CD4-positive, alpha-beta T cell treated with Interleukin-15 for 4 hours (primary cell): ENCODE results near the gene ANO1.

Experiments
- DNase-seq: peaks from one replicate; pipeline ENCODE4 v3.0.0-alpha.2; 2020; ENCODE audit warnings: low spot score

The ANO1 gene

DNA sequence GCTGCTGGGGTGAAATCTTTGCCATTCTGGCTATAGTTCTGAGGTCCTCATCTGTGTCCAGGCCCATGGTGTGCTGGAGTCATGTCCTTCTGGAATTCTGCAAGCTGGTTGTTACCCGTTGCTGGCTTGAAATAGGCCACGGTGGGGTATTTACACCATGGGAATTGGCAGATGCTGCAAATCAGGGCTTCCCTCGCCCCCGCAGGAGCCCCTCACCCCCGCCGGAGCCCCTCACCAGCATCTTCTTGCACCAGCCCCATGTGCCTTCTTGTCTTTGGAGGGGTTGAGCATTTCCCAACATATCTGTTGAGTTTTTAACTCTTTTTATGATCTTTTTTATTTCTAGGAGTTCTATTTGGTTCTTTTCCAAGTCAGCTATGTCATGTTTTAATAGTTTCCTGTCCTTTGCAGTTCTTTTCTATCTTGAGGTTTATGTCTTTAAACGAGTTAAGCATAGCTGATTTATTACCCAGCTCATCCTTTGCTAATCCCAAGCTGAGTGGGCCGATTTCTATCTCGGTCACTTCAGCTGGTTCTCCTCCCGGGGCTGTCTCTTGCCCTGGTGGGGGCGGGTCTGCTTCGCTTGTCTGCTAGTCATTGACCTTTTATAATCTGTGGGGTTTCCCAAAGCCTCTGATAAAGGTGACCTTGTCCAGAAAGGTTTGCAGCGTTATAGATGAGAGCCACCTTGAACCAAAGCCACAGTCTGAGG, 17.6 kb downstream of the ANO1 start:
- no peak for DNase-seq

DNA sequence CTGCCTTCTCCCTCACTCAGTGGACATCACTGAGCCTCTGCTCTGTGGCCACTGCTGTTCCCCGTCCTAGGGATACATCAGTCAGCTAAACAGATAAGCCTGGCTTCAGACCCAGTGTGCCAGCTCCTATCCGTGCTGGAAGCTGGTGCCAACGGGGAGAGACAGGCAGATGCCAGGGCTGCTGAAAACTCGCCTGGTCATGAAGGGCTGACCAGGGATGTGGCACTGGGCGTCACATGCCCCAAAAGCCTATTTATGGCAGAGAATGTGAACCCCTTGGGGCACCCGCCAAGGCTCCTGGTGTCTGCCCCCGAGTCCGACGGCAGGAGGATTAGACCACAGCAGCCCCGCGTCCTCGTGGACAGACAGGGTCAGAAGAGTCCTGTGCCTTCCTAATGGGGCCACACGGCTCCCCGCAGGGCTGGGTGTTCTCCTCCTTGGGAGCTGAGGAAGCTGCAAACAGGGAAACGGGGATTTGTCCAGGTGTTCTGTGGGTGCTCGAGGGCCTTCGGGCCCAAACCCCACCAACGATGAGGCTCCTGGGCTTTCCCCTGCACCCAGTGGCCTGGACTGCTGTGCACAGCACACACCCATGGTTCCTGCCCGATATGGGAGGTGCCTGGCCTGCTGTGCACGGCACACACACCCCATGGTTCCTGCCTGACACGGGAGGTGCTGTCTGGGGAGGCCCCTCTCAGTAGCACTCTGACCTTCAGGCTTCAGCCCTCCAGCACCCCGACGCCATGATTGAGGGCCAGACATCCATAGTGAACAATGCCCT, 19.9 kb downstream of the ANO1 start:
- no peak for DNase-seq

DNA sequence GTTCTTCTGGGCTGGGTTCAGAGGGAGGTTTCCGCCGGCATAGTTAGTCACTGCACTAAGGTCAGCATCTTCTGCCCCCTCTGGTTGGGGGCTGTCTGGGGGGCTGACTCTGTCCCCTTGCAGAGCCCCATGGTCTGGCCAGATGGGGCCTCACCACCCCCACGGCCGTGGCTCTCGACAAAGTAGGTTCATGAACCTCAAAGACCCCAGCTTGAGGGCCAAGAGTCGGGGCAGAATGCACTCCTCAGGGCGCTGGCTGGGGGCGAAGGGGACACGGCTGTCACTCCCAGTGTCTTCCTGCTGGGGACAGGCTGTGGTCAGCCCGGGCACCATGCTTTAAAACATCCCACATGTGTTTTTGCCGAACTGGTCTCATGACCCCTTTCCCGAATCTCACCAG, 20.8 kb downstream of the ANO1 start:
- no peak for DNase-seq

DNA sequence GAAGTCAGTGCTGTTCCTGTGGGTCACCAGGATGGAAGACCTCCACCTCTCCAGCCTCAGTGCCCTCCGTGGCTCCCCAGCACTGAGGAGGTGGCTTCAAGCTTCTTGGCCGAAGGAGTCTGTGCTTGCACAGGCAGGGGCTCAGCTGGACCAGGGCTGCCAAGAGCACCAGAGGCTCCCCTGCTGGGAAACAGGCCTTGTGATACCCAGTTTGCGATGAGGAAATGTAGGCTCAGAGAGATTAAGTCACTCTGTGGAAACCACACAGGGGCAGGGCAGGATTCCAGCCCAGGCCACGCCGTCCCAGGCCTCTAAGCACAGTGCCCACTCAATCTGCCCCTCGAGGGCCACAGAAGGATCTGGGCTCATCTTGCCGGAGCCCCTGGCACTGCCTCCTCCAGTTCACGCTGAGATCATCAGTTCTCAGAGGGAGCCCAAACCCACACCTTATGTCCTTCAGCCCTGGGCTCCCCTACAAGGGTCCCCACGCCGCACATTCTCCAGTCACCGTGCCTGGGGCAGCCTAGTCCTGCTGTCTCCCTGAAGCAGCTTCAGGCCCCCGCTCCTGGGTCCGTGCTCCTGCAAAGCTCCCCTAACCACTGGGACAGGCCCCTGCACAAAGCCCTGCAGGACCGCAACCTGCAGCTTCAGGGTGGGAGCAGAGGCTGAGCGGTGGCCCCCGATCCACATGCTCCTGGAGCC, 21.6 kb downstream of the ANO1 start:
- DNase-seq = no peak

DNA sequence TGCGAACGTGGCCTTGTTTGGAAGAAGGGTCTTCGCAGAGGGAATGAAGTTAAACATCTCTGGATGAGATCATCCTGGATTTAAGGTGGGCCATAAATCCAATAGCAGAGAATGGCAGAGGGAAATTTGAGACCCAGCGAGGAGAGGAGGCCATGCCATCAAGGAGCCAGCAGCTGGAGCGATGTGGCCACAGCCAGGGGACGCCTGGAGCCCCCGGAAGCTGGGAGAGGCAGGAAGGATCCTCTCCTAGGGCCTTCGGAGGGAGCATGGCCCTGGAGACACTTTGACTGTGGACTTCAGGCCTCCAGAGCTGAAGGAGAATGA, 22.1 kb downstream of the ANO1 start:
- DNase-seq = no peak

DNA sequence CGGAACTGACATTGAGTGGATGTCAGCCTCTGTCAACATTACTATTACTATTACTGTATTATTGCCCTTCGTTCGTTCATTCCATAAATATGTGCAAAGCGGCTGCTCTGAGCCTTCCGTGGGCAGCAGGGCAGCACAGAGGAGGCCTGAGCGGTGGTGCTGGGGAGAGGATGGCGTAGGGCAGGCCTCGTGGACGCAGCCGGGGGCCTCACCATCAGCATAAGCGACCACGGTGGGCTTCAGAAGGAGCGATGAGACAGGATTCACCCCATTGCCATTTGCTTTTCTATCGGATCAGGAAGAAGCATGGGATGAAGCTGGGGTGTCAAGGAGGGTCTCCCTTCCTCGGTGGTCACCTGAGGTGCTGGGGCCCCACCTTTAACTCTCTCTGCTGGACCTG, 22.7 kb downstream of the ANO1 start:
- no peak for DNase-seq

DNA sequence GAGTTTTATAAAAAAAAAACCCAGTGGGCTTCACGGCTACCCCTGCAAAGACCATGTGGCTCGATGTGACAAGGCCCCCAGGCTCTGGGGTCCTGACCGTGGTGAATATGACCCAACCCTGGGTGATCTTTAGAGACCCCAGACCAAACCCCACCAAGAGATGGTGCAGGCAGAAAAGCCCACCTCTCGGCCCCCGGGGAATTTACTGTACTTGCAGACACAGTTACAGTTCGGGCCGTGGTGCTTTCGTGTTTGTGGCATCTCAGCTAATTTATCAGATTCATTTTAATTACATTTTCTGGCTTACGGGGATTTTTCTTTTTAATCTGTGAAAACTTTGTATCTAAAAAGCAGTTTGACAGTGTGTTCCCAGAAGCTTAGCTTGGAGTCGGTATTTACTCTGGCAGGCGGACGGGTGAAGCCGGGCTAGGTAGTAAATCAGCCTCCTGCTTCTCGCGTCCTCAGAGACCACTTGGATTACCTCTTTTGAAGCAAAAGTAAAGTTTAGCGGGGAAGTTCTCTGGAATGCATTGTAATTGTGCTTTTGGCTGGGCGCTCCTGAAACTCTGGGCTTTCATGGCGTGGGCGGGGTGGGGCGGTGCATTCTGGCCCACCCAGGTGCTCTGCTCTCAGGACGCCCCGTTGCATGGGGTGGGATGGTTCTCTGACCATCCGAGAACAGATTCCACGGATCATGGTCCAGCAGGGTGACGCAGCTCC, 25.3 kb downstream of the ANO1 start:
- DNase-seq = no peak

DNA sequence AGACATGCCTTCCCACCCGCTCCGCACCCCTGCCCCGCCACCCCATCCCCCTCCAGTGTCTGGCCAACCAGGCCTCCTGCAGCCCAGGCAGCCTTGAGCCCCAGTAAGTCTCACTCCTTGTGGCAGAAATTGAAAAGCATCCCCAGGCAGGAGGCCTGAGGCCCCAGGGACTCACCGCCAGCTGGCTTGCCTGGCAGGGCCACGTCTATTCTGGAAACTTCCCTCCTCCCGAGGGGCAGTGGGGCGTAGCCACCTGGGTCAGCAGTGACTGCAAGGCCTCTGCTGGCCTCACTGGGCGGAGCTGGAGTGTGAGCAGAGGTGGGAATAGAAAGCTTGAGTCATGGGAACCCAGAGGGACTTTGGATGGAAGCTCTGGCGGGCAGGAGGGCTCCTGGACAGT, 26.3 kb downstream of the ANO1 start:
- no peak for DNase-seq

DNA sequence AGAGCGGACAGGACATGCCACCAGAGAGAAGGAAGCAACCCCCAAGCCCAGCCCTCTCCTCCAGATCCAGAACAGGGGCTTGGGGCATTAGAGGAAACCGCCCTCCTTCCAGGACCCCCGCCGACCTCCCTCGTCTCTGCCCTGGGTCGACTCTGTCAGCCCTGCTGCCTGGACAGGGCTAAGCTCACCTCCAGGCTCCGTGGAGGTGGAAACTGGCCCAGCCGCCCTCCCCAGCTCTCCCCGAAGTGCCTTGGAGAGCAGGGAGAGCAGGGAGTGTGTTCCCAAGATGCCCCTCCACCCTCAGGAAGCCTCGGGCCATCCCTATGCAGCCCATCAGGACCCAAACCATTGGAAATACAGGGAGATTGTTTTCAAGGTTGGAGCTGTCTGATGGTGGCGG, 26.8 kb downstream of the ANO1 start:
- no peak for DNase-seq

DNA sequence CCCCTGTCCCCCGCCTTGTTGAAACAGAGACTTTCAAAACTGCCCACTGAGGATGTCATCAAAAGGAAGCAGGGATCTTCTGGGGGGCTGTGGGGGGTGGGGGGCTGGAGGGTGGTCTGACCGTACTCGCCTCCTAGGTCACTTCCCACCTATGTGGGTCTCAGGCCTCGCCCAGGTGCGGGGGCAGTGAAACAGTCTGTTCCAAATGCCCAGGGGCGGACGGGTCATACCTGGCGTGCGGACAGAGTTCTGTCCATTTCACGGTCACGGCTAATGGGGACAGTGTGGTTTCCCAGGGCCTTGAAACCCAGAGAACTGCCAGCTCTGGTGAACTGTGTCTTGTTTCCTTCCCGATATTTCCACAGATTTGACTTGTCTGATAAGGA, 27.2 kb downstream of the ANO1 start:
- no peak for DNase-seq

DNA sequence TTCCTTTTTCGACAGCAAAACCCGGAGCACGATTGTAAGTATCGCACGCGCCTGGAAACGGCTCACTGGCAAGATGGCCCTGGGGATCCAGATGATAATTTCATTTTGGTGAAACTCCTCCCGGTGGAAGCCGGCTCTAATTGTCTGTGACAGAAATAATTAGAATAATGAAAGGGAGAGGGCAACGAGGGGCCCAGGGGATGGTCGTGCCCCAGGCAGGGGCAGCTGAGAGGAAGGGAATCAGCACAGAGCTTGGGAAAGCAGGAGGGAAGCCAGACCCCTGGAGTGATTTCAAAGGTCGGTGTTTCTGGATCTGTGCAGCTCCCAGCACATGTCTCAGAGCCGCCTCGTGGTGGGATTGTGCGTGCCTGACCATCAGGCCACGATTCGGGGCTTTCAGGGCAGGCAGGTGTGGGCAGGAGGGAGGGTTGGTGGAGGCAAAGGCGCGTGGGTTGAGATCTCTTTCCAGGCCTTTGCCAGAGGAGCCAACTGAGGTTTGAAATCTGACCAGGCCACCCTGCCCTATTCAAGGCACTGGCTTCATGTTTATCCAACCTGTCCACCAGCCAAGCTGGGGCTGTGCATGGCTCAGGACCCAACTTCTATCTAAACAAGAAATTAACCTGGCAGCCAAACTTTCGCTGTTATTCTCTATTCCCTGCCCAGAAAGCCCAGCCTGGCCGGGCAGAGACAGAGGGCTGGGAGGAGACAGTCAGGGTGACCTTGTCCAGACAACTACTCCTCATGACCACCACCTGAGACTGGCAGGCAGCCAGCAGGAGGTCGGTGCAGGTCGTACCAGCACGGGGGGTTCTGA, 27.8 kb downstream of the ANO1 start:
- DNase-seq = no peak

DNA sequence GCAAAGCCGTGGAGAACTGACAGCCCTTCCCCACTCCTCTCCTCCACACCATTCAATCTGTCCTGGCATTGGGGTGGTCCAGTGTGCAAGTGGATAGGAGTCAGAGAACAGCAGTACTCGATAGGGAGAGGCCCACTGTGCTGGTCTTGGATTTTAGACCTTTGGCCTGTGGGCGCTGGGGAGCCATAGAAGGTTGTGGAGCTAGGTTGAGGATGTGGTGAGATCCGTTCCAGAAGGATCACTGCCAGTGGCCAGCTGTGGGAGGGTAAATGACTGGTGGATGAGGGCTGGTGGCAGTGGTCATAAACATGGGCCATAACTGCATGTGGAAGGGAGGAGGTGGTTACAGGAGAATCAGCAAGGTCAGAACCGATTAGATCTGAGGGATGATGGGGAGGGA, 28.6 kb downstream of the ANO1 start:
- DNase-seq = no peak

DNA sequence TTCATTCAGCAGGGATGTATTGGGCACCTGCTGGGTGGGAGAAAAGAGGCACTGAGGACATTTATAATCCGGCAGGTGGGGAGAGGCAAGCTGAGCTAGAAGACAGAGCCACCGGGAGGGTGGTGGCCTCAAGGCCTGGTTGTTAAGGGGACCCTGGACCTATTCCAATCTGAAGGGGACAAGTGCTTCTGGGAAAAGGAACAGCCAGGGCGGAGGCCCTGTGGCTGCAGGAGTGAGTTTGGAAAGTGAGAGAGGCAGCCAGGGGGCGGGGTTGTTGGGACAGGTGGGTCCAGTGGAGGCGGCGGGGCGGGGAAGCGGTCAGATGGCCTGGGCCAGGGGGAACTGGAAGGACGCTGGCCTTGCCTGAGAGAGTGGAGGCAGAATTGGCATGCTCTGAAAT, 29.1 kb downstream of the ANO1 start:
- no peak for DNase-seq

DNA sequence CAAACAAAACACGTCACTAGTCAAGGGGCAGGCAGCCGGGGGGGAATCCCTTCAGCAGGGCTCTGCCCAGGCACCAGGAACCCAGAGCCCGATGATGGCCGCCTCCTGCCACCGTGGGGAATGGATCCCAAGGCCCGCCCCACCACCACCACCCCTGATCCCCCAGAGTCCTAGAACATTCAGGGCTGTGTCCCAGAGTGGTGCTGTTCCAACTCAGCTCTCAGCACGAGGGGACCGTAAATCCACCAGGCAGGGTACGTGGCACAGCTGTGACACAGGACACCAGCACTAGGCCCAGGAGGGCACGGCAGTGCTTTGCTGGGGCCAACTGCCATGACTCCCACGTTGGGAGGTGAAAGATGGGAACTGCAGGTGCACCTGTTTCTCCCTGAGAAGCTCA, 29.6 kb downstream of the ANO1 start:
- DNase-seq = no peak

DNA sequence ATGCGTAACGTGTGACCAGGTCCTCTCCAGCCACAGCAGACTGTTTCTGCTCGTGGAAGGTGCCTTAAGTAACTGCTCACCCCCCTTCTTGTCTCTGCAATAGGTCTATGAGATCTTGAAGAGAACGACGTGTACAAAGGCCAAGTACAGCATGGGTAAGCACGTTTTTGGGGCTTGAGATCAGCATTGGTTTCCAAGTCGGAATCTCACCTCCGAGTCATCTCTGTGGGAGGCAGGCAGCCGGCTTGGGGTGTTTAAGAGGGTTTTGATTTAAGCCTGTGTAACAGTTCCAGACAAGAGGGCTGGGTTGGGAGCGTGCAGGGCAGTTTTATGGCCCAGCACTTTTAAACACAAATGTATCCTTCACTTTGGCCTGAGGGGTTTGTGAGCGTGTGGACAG, 30.1 kb downstream of the ANO1 start:
- no peak for DNase-seq

DNA sequence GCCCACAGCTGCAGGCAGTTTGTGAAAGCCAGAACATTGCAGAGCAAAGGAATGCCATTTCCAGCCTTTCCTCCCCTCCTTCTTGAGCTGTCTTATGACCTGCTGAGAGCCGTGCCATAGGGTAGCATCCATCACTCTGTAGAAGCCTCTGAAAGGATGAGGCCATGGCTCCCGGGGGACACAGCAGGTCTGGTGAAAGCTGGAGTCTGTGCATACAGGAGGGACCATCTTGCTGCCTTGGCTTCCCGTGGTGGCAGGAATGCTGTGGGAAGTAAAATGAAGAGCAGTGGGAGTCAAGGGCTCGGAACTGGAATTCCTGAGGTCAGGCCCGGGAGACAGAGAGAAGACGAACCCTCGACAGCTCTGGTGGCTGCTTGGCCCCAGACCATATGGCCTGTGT, 30.9 kb downstream of the ANO1 start:
- DNase-seq = no peak

DNA sequence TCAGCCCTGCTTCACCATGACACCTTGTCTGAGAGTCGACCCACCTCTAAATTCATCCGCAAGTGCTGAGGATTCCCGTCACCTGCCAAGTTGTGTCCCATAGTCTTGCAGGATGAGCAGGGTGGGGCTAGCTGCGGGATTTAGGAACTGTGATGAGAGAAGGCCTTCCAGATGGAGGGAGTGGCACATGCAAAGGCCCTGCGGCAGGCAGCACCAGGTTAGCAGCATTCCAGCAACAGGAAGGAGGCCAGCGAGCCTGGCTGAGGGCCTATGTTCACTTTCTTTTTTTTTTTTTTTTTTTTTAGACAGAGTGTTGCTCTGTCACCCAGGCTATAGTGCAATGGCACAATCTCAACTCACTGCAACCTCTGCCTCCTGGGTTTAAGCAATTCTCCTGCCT, 31.8 kb downstream of the ANO1 start:
- no peak for DNase-seq

DNA sequence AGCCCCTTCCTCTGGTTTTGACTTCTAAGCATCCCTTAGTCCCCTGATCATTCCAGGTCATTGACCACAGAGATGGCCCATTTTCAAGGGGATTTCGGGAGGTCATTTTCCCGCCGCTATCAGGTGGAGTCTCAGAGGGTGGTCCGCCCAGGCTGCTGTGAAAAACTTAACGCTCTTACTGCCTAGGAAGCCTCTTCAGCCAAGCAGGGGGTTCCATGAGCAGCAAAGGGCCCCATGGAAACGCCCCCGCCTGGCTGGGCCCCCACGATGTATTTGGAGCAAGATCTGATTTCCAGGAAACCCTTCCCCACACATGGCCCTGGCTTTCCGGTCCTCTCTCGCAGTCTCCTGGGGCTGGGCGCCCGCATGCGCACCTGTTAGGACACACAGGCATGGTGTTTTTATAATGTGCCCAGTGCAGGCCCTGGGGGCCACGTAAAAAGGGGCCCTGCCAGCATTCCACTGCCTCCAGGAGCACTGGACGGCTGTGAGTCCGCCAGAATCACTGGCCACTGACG, 32.5 kb downstream of the ANO1 start:
- DNase-seq = no peak

DNA sequence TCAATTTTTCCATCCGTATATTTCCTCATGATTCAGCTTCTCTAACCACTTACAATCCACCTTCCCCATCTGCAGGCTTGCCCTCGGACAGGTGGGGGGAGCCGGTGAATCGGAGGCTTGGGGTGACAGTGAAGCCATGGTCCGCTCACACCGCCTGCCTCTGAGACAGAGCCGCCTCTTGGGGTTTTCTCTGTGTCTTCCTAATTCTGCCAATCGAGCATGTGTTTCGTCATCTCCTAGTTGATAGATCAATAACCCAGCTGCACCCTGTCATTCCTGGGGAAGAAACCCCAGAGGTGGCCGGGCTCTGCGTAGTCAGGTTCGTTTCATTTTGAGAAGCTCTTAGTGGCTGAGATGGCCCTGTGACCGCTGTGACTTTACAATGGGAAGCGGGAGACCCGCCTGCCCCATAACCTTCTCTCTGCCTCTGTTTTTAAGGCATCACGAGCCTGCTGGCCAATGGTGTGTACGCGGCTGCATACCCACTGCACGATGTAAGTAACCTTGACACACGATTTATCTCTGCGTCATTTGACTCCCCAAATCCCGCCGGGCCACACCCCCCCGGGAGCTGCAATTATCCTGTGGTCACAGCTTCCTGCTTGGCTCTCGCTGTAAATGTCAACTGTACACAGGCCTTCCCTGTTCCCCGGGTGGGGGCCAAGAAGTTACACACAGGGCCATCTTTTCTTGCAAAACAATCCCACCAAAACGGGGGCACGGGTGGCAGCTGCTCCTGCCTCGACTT, 33.3 kb downstream of the ANO1 start:
- DNase-seq = no peak

DNA sequence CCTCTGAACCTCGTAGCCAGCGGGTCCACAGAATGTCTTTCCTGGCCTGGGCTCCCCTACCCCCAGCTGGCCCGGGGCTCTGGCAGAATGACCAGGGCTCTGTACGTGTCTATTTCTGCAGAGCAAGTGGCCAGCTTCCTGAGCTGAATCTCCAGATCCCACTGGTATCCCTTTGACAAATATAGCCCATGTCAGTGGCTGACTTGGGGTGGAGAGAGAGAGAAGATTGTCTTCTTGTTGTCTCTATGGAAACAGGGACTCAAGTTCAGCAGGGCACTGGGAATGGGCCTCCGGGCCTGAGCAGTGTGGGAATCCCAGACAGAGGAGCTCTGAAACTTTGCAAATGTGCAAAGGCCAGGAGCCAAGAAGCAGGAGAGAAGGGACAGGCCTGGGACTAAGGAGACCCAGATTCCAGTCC, 33.9 kb downstream of the ANO1 start:
- DNase-seq = no peak

DNA sequence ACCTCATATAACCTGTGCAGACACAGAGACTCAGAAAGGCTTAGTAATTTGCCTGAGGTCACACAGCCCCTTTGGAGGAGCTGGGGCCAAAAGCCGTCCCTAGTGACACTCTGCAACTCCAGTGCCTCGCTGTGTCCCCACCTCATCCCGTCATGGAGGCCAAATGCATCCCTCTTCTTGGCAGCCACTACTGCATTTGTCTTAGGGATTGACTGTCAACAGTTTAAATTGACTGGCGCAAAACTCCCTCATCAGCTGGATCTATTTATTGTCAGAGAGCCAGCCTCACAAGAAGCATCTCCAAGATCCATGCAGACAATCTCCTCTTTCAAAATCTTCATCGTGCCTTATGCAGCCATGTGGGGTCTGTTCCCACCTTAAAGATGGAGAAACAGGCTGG, 35.7 kb downstream of the ANO1 start:
- DNase-seq = no peak
